MM.1S (cell line): Measurements from ENCODE around the gene CACFD1.

Source experiments
- DNase-seq: peaks from one replicate; pipeline ENCODE4 v3.0.0-alpha.2; 2015
- H2AFZ ChIP-seq: fragments of 300-600 bp; sonication (generic); 2 replicates; pipeline ENCODE4 v1.6.0; 2016; ENCODE audit warnings: antibody characterized with exemption, low read length
- H3F3A ChIP-seq: fragments of 300-600 bp; sonication (generic); 2 replicates; pipeline ENCODE4 v1.6.1; 2016; ENCODE audit warnings: mild to moderate bottlenecking, antibody characterized with exemption, low read length, moderate library complexity, mixed read lengths; ENCODE audit not compliant: insufficient read depth
- H3K27ac ChIP-seq: fragments of 300-600 bp; sonication (generic); 2 replicates; pipeline ENCODE4 v1.5.1; 2016; ENCODE audit warnings: mild to moderate bottlenecking, low read length
- H3K27me3 ChIP-seq: fragments of 300-600 bp; sonication (generic); replicated peaks from 2 replicates; pipeline ENCODE4 v1.6.0; 2016; ENCODE audit warnings: low read length; ENCODE audit not compliant: insufficient read depth
- H3K36me3 ChIP-seq: fragments of 300-600 bp; sonication (generic); replicated peaks from 2 replicates; pipeline ENCODE4 v1.6.1; 2016; ENCODE audit warnings: mild to moderate bottlenecking, low read length, mixed read lengths; ENCODE audit not compliant: insufficient read depth
- H3K4me1 ChIP-seq: fragments of 300-600 bp; sonication (generic); 2 replicates; pipeline ENCODE4 v1.6.1; 2016; ENCODE audit warnings: low read length, mixed read lengths
- H3K4me2 ChIP-seq: fragments of 300-600 bp; sonication (generic); 2 replicates; pipeline ENCODE4 v1.6.0; 2016; ENCODE audit warnings: low read depth, low read length
- H3K4me3 ChIP-seq: fragments of 300-600 bp; sonication (generic); 2 replicates; pipeline ENCODE4 v1.5.1; 2016; ENCODE audit warnings: low read length, mixed read lengths
- H3K79me2 ChIP-seq: fragments of 300-600 bp; sonication (generic); 2 replicates; pipeline ENCODE4 v1.6.1; 2016; ENCODE audit warnings: mixed run types, low read length, mixed read lengths
- H3K9ac ChIP-seq: fragments of 300-600 bp; sonication (generic); 2 replicates; pipeline ENCODE4 v1.6.1; 2016; ENCODE audit warnings: low read length, mixed read lengths
- H3K9me2 ChIP-seq: fragments of 300-600 bp; sonication (generic); replicated peaks from 2 replicates; pipeline ENCODE4 v1.6.1; 2016; ENCODE audit warnings: mild to moderate bottlenecking, low read length, mixed read lengths; ENCODE audit not compliant: insufficient read depth
- H3K9me3 ChIP-seq: fragments of 300-600 bp; sonication (generic); replicated peaks from 2 replicates; pipeline ENCODE4 v1.6.1; 2016; ENCODE audit warnings: mild to moderate bottlenecking, low read length, mixed read lengths; ENCODE audit not compliant: insufficient read depth
- H4K20me1 ChIP-seq: fragments of 300-600 bp; sonication (generic); 2 replicates; pipeline ENCODE4 v1.6.1; 2016; ENCODE audit warnings: mild to moderate bottlenecking, low read length, moderate library complexity, mixed read lengths; ENCODE audit not compliant: insufficient read depth
- CTCF ChIP-seq: fragments of 300-600 bp; sonication (generic); IDR thresholded peaks from 2 replicates; pipeline ENCODE4 v1.5.1; 2016; ENCODE audit warnings: antibody characterized with exemption, low read length, mixed read lengths
- EZH2 ChIP-seq: fragments of 300-600 bp; sonication (generic); optimal IDR thresholded peaks from 2 replicates; pipeline ENCODE3; 2017; ENCODE audit warnings: low read depth, mild to moderate bottlenecking, antibody characterized with exemption, low read length, mixed read lengths
- EZH2phosphoT487 ChIP-seq: fragments of 300-600 bp; sonication (generic); IDR thresholded peaks from 2 replicates; pipeline ENCODE4 v1.6.1; 2018; ENCODE audit warnings: antibody characterized with exemption, low read length

CACFD1 gene

GRCh38 chr9:133495327-133496293, 35.8 kb downstream of the CACFD1 start:
- Histone ChIP-seq H3K4me1 (no peaks in the 10 kb centered on the region), H3F3A (no peaks in the 10 kb centered on the region), H3K9me3 (no peaks in the 10 kb centered on the region), H3K4me3 (no peak overlapping the region), H3K4me2 (no peak overlapping the region), H3K79me2 (no peaks in the 10 kb centered on the region), H3K9me2 (no peaks in the 10 kb centered on the region), H3K9ac (no peak overlapping the region), H2AFZ (no peak overlapping the region), H3K27me3 (peaks cover 97% of the 10 kb centered on the region), H4K20me1 (no peaks in the 10 kb centered on the region), H3K36me3 (no peaks in the 10 kb centered on the region), H3K27ac (no peak overlapping the region)
- no peak for DNase-seq
- TF ChIP-seq EZH2, result no peak

DNA sequence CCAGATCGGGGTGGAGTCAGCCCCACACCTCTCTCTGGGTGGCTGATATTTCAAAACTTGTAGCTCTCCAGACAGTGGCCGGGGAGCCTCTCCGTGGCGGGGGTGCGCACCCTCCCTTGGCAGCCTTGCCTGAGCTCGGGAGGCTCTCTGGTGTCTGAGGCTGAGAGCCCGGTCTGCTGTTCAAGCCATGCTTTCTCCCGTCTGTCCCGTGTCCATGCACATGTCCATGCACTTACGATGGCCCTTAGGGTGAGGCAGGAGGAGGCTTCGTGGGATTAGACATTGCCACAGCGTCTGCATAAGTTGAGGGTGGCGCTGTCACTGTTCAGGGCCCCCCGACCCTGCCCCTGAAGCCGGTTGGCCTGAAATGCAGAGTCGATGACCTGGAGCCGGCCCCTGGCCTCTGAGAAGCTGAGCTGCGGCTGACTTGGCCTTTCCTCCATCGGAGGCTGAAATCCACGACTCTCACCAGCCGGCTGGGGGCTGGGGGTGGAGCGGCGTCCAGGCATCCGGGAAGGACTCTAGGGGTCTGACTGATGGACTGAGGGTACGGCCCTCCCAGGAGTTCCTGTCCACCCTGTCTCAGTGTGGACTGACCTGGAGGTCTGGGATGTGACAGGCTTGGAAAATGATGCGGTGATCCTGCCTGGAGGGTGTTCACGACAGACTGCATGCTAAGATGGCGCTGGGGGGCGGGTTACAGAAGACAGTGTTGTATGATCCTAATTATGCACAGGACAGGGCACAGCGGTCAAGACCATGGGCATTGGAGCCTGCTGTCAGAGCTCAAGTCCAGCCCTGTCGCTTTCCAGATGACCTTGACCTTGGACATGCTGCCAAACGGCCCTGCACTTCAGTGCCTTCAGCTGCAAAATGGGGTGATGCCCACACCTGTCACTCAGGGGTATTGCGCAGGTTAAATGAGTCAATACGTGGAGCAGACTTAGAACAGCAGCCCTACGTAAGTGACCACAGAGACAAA, 37.4 kb downstream of the CACFD1 start:
- TF ChIP-seq EZH2 (no peak), CTCF (no peak), EZH2phosphoT487 (no peak)
- Histone ChIP-seq H3F3A (no peaks in the 10 kb centered on the region), H3K36me3 (no peaks in the 10 kb centered on the region), H3K27me3 (peaks cover 97% of the 10 kb centered on the region), H3K4me1 (no peaks in the 10 kb centered on the region), H3K4me2 (no peak overlapping the region), H3K27ac (no peak overlapping the region), H4K20me1 (no peaks in the 10 kb centered on the region), H2AFZ (no peak overlapping the region), H3K9ac (no peak overlapping the region), H3K9me2 (no peaks in the 10 kb centered on the region), H3K4me3 (no peak overlapping the region), H3K79me2 (no peaks in the 10 kb centered on the region), H3K9me3 (no peaks in the 10 kb centered on the region)
- DNase-seq, result no peak

GRCh38 chr9:133499132-133499891, 39.5 kb downstream of the CACFD1 start:
- Histone ChIP-seq H3K4me3 (no peak overlapping the region), H3K9me2 (no peaks in the 10 kb centered on the region), H2AFZ (no peak overlapping the region), H3K9ac (no peak overlapping the region), H3K27me3 (peaks cover 97% of the 10 kb centered on the region), H3K4me1 (no peaks in the 10 kb centered on the region), H3K4me2 (no peak overlapping the region), H3K79me2 (no peaks in the 10 kb centered on the region), H3K27ac (no peak overlapping the region), H3K36me3 (no peaks in the 10 kb centered on the region), H3F3A (no peaks in the 10 kb centered on the region), H4K20me1 (no peaks in the 10 kb centered on the region), H3K9me3 (no peaks in the 10 kb centered on the region)
- DNase-seq, result no peak
- TF ChIP-seq EZH2phosphoT487 (no peak), CTCF (no peak), EZH2 (no peak)
